Gastrocnemius medialis (tissue), 4 donors: Measurements from ENCODE around the gene APBB1IP. TPM values are rescaled to one million over a fixed set of nuclear protein-coding genes. Genes with fewer than 3 reads are reported as not detected.

Source experiments
- ATAC-seq, 2 donors: fragments of 150-250 bp; one replicate each; pipeline ENCODE4 v1.9.1; 2016
- DNase-seq, 2 donors: peaks; one replicate each; pipeline ENCODE4 v3.0.0-alpha.2; 2019
- H3K27ac ChIP-seq, 4 donors: fragments of 200-600 bp; sonication (generic); 1 replicate in 1 of 4; 2 replicates in 3 of 4; pipeline ENCODE4 v1.5.1; 2016 to 2018; ENCODE audit warnings: mild to moderate bottlenecking in 2 of 4, moderate library complexity in 1 of 4
- H3K27me3 ChIP-seq, 3 donors: fragments of 200-600 bp; sonication (generic) in 2 of 3; 1 replicate in 1 of 3; 2 replicates in 2 of 3; pipeline versions ENCODE4 v1.5.1 to v1.6.0; 2016 to 2019; ENCODE audit warnings: mild to moderate bottlenecking in 1 of 3, moderate library complexity in 1 of 3
- H3K36me3 ChIP-seq, 2 donors: fragments of 200-600 bp; sonication (generic) in 1 of 2; one replicate each; pipeline ENCODE4 v1.5.1; 2017 to 2018
- H3K4me1 ChIP-seq, 2 donors: fragments of 200-600 bp; sonication (generic) in 1 of 2; one replicate each; pipeline ENCODE4 v1.5.1; 2016 to 2017; ENCODE audit warnings: mild to moderate bottlenecking in 2 of 2
- H3K4me3 ChIP-seq, 4 donors: fragments of 200-600 bp; sonication (generic) in 3 of 4; 1 replicate in 1 of 4; 2 replicates in 3 of 4; pipeline ENCODE4 v1.5.1; 2016 to 2019; ENCODE audit warnings: mild to moderate bottlenecking in 2 of 4
- H3K9me3 ChIP-seq, 3 donors: fragments of 200-600 bp; sonication (generic) in 2 of 3; 1 replicate in 1 of 3; 2 replicates in 2 of 3; pipeline ENCODE4 v1.5.1; 2016 to 2019
- CTCF ChIP-seq, 5 experiments: fragments of 450-650 bp in 3 of 5; fragments of 200-600 bp in 2 of 5; sonication (generic) in 2 of 5; IDR thresholded peaks in 4 of 5; conservative IDR thresholded peaks in 1 of 5; 1 replicate in 4 of 5; 2 replicates in 1 of 5; pipeline ENCODE4 v1.5.1; 2016 to 2019; ENCODE audit warnings: antibody characterized with exemption in 5 of 5, mild to moderate bottlenecking in 3 of 5, moderate library complexity in 3 of 5
- POLR2A ChIP-seq, 2 donors: fragments of 450-650 bp; IDR thresholded peaks; one replicate each; pipeline ENCODE4 v1.6.1; 2017; ENCODE audit warnings: antibody characterized with exemption in 2 of 2, mild to moderate bottlenecking in 2 of 2, moderate library complexity in 2 of 2
- in situ Hi-C, 4 donors: fragments of 200-750 bp; cut with MboI; loops; one replicate each; pipeline versions ENCODE4 v1.15.0 to v1.8.0; 2017; ENCODE audit warnings: low sequenced_read_pairs in 4 of 4
- intact Hi-C: fragments of 100-400 bp; cut with DNase I; formaldehyde crosslinking; loops from one replicate; pipeline ENCODE4 v1.15.1; 2023; ENCODE audit warnings: low total_unique reads
- total RNA-seq, 4 donors: library from RNA; depleted of rRNA; stranded (reverse); fragments of >200 nt; gene quantifications; one replicate each; pipeline versions ENCODE4 v1.1.0 to v1.2.3, GENCODE V29; 2016

Gene APBB1IP
- total RNA-seq, 4 donors from 2014 or later = 0.83 to 2.0 (median 1.2) TPM

- H3K4me3 ChIP-seq = no peak overlapping the region
- H3K9me3 ChIP-seq = no peaks in the 10 kb centered on the region
- no peaks in the 10 kb centered on the region for H3K4me1 ChIP-seq
- intact Hi-C loops = no loop called here
- ATAC-seq (no peak), DNase-seq (no peak)
- H3K27me3 ChIP-seq = no peaks in the 10 kb centered on the region
- H3K27ac ChIP-seq = no peak overlapping the region
- in situ Hi-C loops = no loop called here
- TF ChIP-seq CTCF (IDR thresholded peaks at IDR 0.05 in 4 of 5, conservative IDR thresholded peaks at IDR 0.05 in 1 of 5) (no peak), POLR2A (IDR thresholded peaks at IDR 0.05) (no peak)
- H3K36me3 ChIP-seq = no peaks in the 10 kb centered on the region
These were observed 67.3 kb downstream of the APBB1IP start for GRCh38 chr10:26505491-26505890.

GRCh38 chr10:26506736-26507135, 68.6 kb downstream of the APBB1IP start:
- Histone ChIP-seq H3K4me3 (no peak overlapping the region), H3K27ac (no peak overlapping the region), H3K9me3 (no peaks in the 10 kb centered on the region), H3K4me1 (no peaks in the 10 kb centered on the region), H3K27me3 (no peaks in the 10 kb centered on the region), H3K36me3 (no peaks in the 10 kb centered on the region)
- in situ Hi-C loops (no loop called here), intact Hi-C loops (no loop called here)
- no peak for ATAC-seq
- no peak for DNase-seq
- TF ChIP-seq CTCF (IDR thresholded peaks at IDR 0.05 in 4 of 5, conservative IDR thresholded peaks at IDR 0.05 in 1 of 5) = no peak
- TF ChIP-seq POLR2A (IDR thresholded peaks at IDR 0.05) = no peak

GRCh38 chr10:26507441-26507840, 69.3 kb downstream of the APBB1IP start:
- Histone ChIP-seq H3K4me1 (no peaks in the 10 kb centered on the region), H3K9me3 (no peaks in the 10 kb centered on the region), H3K27me3 (no peaks in the 10 kb centered on the region), H3K27ac (no peak overlapping the region), H3K36me3 (no peaks in the 10 kb centered on the region), H3K4me3 (no peak overlapping the region)
- no peak for ATAC-seq
- no peak for TF ChIP-seq POLR2A (IDR thresholded peaks at IDR 0.05)
- no peak for TF ChIP-seq CTCF (IDR thresholded peaks at IDR 0.05 in 4 of 5, conservative IDR thresholded peaks at IDR 0.05 in 1 of 5)
- intact Hi-C loops = no loop called here
- no peak for DNase-seq
- in situ Hi-C loops = no loop called here

GRCh38 chr10:26508016-26508415, 69.9 kb downstream of the APBB1IP start:
- H3K27ac ChIP-seq = no peak overlapping the region
- H3K4me1 ChIP-seq = no peaks in the 10 kb centered on the region
- in situ Hi-C loops (no loop called here), intact Hi-C loops (no loop called here)
- ATAC-seq (no peak), DNase-seq (no peak)
- TF ChIP-seq POLR2A (IDR thresholded peaks at IDR 0.05) (no peak), CTCF (IDR thresholded peaks at IDR 0.05 in 4 of 5, conservative IDR thresholded peaks at IDR 0.05 in 1 of 5) (no peak)
- no peaks in the 10 kb centered on the region for H3K27me3 ChIP-seq
- no peaks in the 10 kb centered on the region for H3K36me3 ChIP-seq
- no peak overlapping the region for H3K4me3 ChIP-seq
- no peaks in the 10 kb centered on the region for H3K9me3 ChIP-seq

- TF ChIP-seq POLR2A (IDR thresholded peaks at IDR 0.05) = no peak
- TF ChIP-seq CTCF (IDR thresholded peaks at IDR 0.05 in 4 of 5, conservative IDR thresholded peaks at IDR 0.05 in 1 of 5) = no peak
- no peaks in the 10 kb centered on the region for H3K27me3 ChIP-seq
- H3K4me3 ChIP-seq = no peak overlapping the region
- no peak for DNase-seq
- in situ Hi-C loops = no loop called here
- H3K9me3 ChIP-seq = no peaks in the 10 kb centered on the region
- no peaks in the 10 kb centered on the region for H3K4me1 ChIP-seq
- no peak for ATAC-seq
- no peak overlapping the region for H3K27ac ChIP-seq
- no peaks in the 10 kb centered on the region for H3K36me3 ChIP-seq
- intact Hi-C loops = no loop called here
These were observed 71.2 kb downstream of the APBB1IP start for GRCh38 chr10:26509307-26509706.
